H1 (cell line): ENCODE data around the gene CORO1C. TPM values are rescaled to one million over a fixed set of nuclear protein-coding genes. Genes with fewer than 3 reads are reported as not detected.

Experiments used
- CTCF ChIA-PET: fragments of 300-600 bp; sonication (Branson Sonifier 250); formaldehyde crosslinking; loops from one replicate; lab custom pipeline; 2021; ENCODE audit not compliant: partially characterized antibody; lab: Charles Lee
- POLR2A ChIA-PET: fragments of 300-600 bp; sonication (Branson Sonifier 250); formaldehyde crosslinking; loops from one replicate; lab custom pipeline; 2021; ENCODE audit warnings: inconsistent platforms; ENCODE audit not compliant: partially characterized antibody; lab: Charles Lee
- DNase-seq, 2 experiments: peaks; one replicate each; pipeline versions ENCODE4 v3.0.0 to v3.0.0-alpha.2; 2010 to 2022; ENCODE audit warnings: low spot score in 2 of 2, low read depth in 1 of 2, mixed read lengths in 1 of 2
- FAIRE-seq: peaks from 2 replicates; lab custom pipeline; 2011; peaks lifted over from hg19 to GRCh38; lab: Jason Lieb, UNC
- H2AFZ ChIP-seq: 2 replicates; pipeline ENCODE4 v1.8.1; 2012; ENCODE audit warnings: low read length, inconsistent platforms
- H2AK5ac ChIP-seq: 2 replicates; pipeline ENCODE4 v1.6.1; 2013; ENCODE audit warnings: low read depth, low read length
- H2BK120ac ChIP-seq: replicated peaks from 2 replicates; pipeline ENCODE3; 2013; ENCODE audit warnings: low read depth, low read length, inconsistent platforms
- H2BK12ac ChIP-seq: 2 replicates; pipeline ENCODE4 v1.6.1; 2013; ENCODE audit warnings: low read depth, low read length
- H2BK15ac ChIP-seq: 2 replicates; pipeline ENCODE4 v1.6.1; 2013; ENCODE audit warnings: low read length
- H2BK20ac ChIP-seq: 2 replicates; pipeline ENCODE4 v1.6.1; 2013; ENCODE audit warnings: low read length
- H2BK5ac ChIP-seq: 2 replicates; pipeline ENCODE4 v1.6.1; 2013; ENCODE audit warnings: low read depth, low read length
- H3K14ac ChIP-seq: 2 replicates; pipeline ENCODE4 v1.6.1; 2013; ENCODE audit warnings: inconsistent platforms; ENCODE audit not compliant: insufficient read length
- H3K18ac ChIP-seq: 2 replicates; pipeline ENCODE4 v1.6.1; 2013; ENCODE audit warnings: low read length; ENCODE audit errors: extremely low read depth
- H3K23ac ChIP-seq: 2 replicates; pipeline ENCODE4 v1.6.1; 2013; ENCODE audit warnings: inconsistent platforms; ENCODE audit not compliant: insufficient read length
- H3K23me2 ChIP-seq: 2 replicates; pipeline ENCODE4 v1.6.1; 2013; ENCODE audit warnings: low read depth, low read length
- H3K27ac ChIP-seq: 2 replicates; pipeline ENCODE4 v1.6.1; 2011; ENCODE audit warnings: low read depth, low read length, inconsistent platforms
- H3K27me3 ChIP-seq, 4 experiments: replicated peaks in 1 of 4; 1 replicate in 1 of 4; 2 replicates in 3 of 4; pipeline versions ENCODE4 v1.6.1 to v1.8.1; 2011 to 2013; ENCODE audit warnings: low read length in 3 of 4, mild to moderate bottlenecking in 3 of 4, inconsistent platforms in 2 of 4, mixed read lengths in 2 of 4, moderate library complexity in 1 of 4; ENCODE audit not compliant: control insufficient read depth in 3 of 4, insufficient read depth in 3 of 4; ENCODE audit errors: extremely low read depth in 1 of 4
- H3K36me3 ChIP-seq, 4 experiments: 2 replicates each; pipeline versions ENCODE4 v1.6.1 to v1.8.1; 2011 to 2013; ENCODE audit warnings: mild to moderate bottlenecking in 4 of 4, low read length in 3 of 4, moderate library complexity in 2 of 4, control low read depth in 1 of 4, inconsistent platforms in 1 of 4; ENCODE audit not compliant: insufficient read depth in 4 of 4, control insufficient read depth in 2 of 4
- H3K4ac ChIP-seq: replicated peaks from 2 replicates; pipeline ENCODE3; 2013; ENCODE audit warnings: low read length, low read depth, mixed read lengths, inconsistent platforms; ENCODE audit not compliant: insufficient read length
- H3K4me1 ChIP-seq, 4 experiments: replicated peaks in 1 of 4; 1 replicate in 1 of 4; 2 replicates in 3 of 4; pipeline versions ENCODE4 v1.6.1 to v1.8.1; 2011 to 2013; ENCODE audit warnings: low read length in 3 of 4, inconsistent platforms in 2 of 4, mixed read lengths in 1 of 4; ENCODE audit not compliant: insufficient read depth in 4 of 4, control insufficient read depth in 3 of 4
- H3K4me2 ChIP-seq, 2 experiments: 2 replicates each; pipeline versions ENCODE4 v1.6.1 to v1.8.1; 2011 to 2013; ENCODE audit warnings: low read depth in 2 of 2, low read length in 2 of 2, control low read depth in 1 of 2, inconsistent platforms in 1 of 2, mild to moderate bottlenecking in 1 of 2; ENCODE audit not compliant: insufficient read depth in 1 of 2
- H3K4me3 ChIP-seq, 4 experiments: fragments of 200-600, 300-600 bp in 1 of 4; sonication (generic), shearing (Covaris generic), sonication (Bioruptor Twin) in 1 of 4; 2 replicates each; pipeline versions ENCODE4 v1.5.1 to v1.8.1; 2011 to 2016; ENCODE audit warnings: low read length in 4 of 4, low read depth in 3 of 4, control low read depth in 2 of 4, inconsistent platforms in 2 of 4, mild to moderate bottlenecking in 2 of 4, mixed read lengths in 1 of 4, moderate library complexity in 1 of 4; ENCODE audit not compliant: insufficient read depth in 2 of 4; ENCODE audit errors: extremely low read depth in 1 of 4
- H3K56ac ChIP-seq: replicated peaks from 2 replicates; pipeline ENCODE3; 2013; ENCODE audit warnings: low read depth, mild to moderate bottlenecking, mixed read lengths, low read length, inconsistent platforms; ENCODE audit not compliant: insufficient read length
- H3K79me1 ChIP-seq: 2 replicates; pipeline ENCODE4 v1.6.1; 2013; ENCODE audit warnings: low read depth, low read length, control low read depth
- H3K79me2 ChIP-seq, 2 experiments: 2 replicates each; pipeline versions ENCODE4 v1.6.1 to v1.8.1; 2012 to 2013; ENCODE audit warnings: low read length in 2 of 2, mild to moderate bottlenecking in 2 of 2, inconsistent platforms in 1 of 2; ENCODE audit not compliant: insufficient read depth in 2 of 2, control insufficient read depth in 1 of 2
- H3K9ac ChIP-seq, 4 experiments: replicated peaks in 1 of 4; 1 replicate in 1 of 4; 2 replicates in 3 of 4; pipeline versions ENCODE4 v1.6.1 to v1.8.1; 2011 to 2013; ENCODE audit warnings: low read depth in 3 of 4, low read length in 3 of 4, control low read depth in 2 of 4, mild to moderate bottlenecking in 2 of 4, moderate library complexity in 2 of 4, inconsistent platforms in 1 of 4; ENCODE audit errors: extremely low read depth in 1 of 4
- H3K9me3 ChIP-seq, 2 experiments: 2 replicates each; pipeline versions ENCODE4 v1.6.1 to v1.8.1; 2012 to 2013; ENCODE audit warnings: mild to moderate bottlenecking in 2 of 2, moderate library complexity in 2 of 2, control low read depth in 1 of 2, inconsistent platforms in 1 of 2, low read depth in 1 of 2, low read length in 1 of 2, mixed read lengths in 1 of 2; ENCODE audit not compliant: insufficient read depth in 2 of 2
- H4K20me1 ChIP-seq, 2 experiments: replicated peaks in 1 of 2; 2 replicates each; pipeline versions ENCODE3 to v1.8.1; 2011 to 2013; ENCODE audit warnings: inconsistent platforms in 2 of 2, low read length in 2 of 2, mild to moderate bottlenecking in 1 of 2; ENCODE audit not compliant: insufficient read depth in 2 of 2, control insufficient read depth in 1 of 2
- H4K5ac ChIP-seq: 2 replicates; pipeline ENCODE4 v1.6.1; 2013; ENCODE audit warnings: low read length, low read depth, mixed read lengths, inconsistent platforms; ENCODE audit not compliant: insufficient read length
- H4K8ac ChIP-seq: 2 replicates; pipeline ENCODE4 v1.8.0; 2013; ENCODE audit warnings: mild to moderate bottlenecking, moderate library complexity, low read length, inconsistent platforms; ENCODE audit not compliant: insufficient read depth; ENCODE audit errors: extremely low read depth
- H4K91ac ChIP-seq: replicated peaks from 2 replicates; pipeline ENCODE3; 2013; ENCODE audit warnings: low read length, mixed read lengths, inconsistent platforms; ENCODE audit not compliant: insufficient read length
- EGR1 ChIP-seq: IDR thresholded peaks from 2 replicates; pipeline ENCODE4 v1.6.1; 2011; ENCODE audit warnings: low read depth, low read length, borderline replicate concordance
- EZH2 ChIP-seq: fragments of 200-600 bp; sonication (generic); IDR thresholded peaks from 2 replicates; pipeline ENCODE4 v1.7.1; 2012; ENCODE audit warnings: low read depth, mild to moderate bottlenecking, moderate library complexity, low read length, inconsistent platforms; ENCODE audit not compliant: severe bottlenecking
- FOSL1 ChIP-seq: IDR thresholded peaks from 2 replicates; pipeline ENCODE4 v1.6.1; 2011; ENCODE audit warnings: mild to moderate bottlenecking, low read depth, low read length, moderate library complexity; ENCODE audit not compliant: insufficient read depth
- NANOG ChIP-seq: IDR thresholded peaks from 2 replicates; pipeline ENCODE4 v1.6.1; 2011; ENCODE audit warnings: low read length, low read depth, mild to moderate bottlenecking, inconsistent platforms; ENCODE audit not compliant: insufficient read depth, poor library complexity, severe bottlenecking
- SP2 ChIP-seq: IDR thresholded peaks from 2 replicates; pipeline ENCODE4 v1.6.1; 2012; ENCODE audit warnings: mild to moderate bottlenecking, low read length, inconsistent platforms
- SRF ChIP-seq: IDR thresholded peaks from 2 replicates; pipeline ENCODE4 v1.6.1; 2011; ENCODE audit warnings: mild to moderate bottlenecking, low read depth, low read length, moderate library complexity
- TCF12 ChIP-seq: IDR thresholded peaks from 2 replicates; pipeline ENCODE4 v1.6.1; 2011; ENCODE audit warnings: low read depth, mild to moderate bottlenecking, low read length
- ZNF274 ChIP-seq: IDR thresholded peaks from 2 replicates; pipeline ENCODE4 v1.7.0; 2012; ENCODE audit warnings: low read length, borderline replicate concordance; ENCODE audit errors: extremely low read depth
- WGBS, 2 experiments: shearing (Covaris generic) in 1 of 2; methylation state at CpG; one replicate each; pipeline versions ENCODE4 v1.1.6 to v1.1.7; 2013 to 2015; ENCODE audit warnings: low lambda C conversion rate in 2 of 2, mixed read lengths in 2 of 2, inconsistent platforms in 1 of 2, low coverage in 1 of 2, missing lambda C conversion rate in 1 of 2; ENCODE audit not compliant: insufficient replicate concordance in 2 of 2, insufficient coverage in 1 of 2, insufficient read length in 1 of 2; ENCODE audit errors: extremely low coverage in 1 of 2, missing lambda C conversion rate in 1 of 2; 5-methylcytosine and 5-hydroxymethylcytosine counted together
- polyA plus RNA-seq, 7 experiments: library from polyadenylated mRNA; depleted of rRNA in 3 of 7; stranded (reverse) in 5 of 7; unstranded in 2 of 7; fragments of >200 nt in 5 of 7; fragments of 200-250 nt in 2 of 7; gene quantifications; 1 replicate in 5 of 7; 2 replicates in 1 of 7; 4 replicates in 1 of 7; pipeline versions ENCODE4 v1.2.1 to v1.2.3, GENCODE V29; 2011 to 2013; ENCODE audit warnings: missing spikeins in 2 of 7, mixed read lengths in 2 of 7
- total RNA-seq: library from RNA; stranded (reverse); fragmentation: NEBNext Ultra II Directional; extraction: Animal tissue kit (Norgen Biotek cat#: 25700); gene quantifications from 2 replicates; pipeline ENCODE4 v1.2.1, GENCODE V29; 2021

Gene CORO1C
- total and polyA plus RNA-seq, 2 of the 8 experiments (the other 6 are each of a cell fraction or from before 2014, with no cell fraction given), result 72.7 to 120 TPM

- Histone ChIP-seq H2BK20ac (no peak overlapping the region), H2AK5ac (0 out of 2 replicates have a peak overlapping the region, but pooled peaks have one; percentile 3), H3K4me3 (no peak overlapping the region), H3K56ac (no peak overlapping the region), H3K79me1 (no peaks in the 10 kb centered on the region), H3K9ac (no peak overlapping the region), H2BK12ac (0 out of 2 replicates have a peak overlapping the region, but pooled peaks have one; percentile 60), H2AFZ (no peak overlapping the region), H2BK15ac (peak overlapping the region; percentile 97; the same call in 1 of the 2 replicates), H4K8ac (no peak overlapping the region), H3K4me2 (no peak overlapping the region), H3K27ac (no peak overlapping the region), H3K79me2 (no peaks in the 10 kb centered on the region), H3K23me2 (no peaks in the 10 kb centered on the region), H3K4me1 (peaks cover under 1 to 5% (median 4%) of the 10 kb centered on the region in 4 experiments; a peak in 5 of 7 replicates), H3K9me3 (no peaks in the 10 kb centered on the region; a peak in 2 of 4 replicates), H3K23ac (no peak overlapping the region), H4K20me1 (no peaks in the 10 kb centered on the region), H3K36me3 (no peaks in the 10 kb centered on the region), H3K27me3 (no peaks in the 10 kb centered on the region), H4K5ac (no peak overlapping the region), H2BK5ac (peak overlapping the region; percentile 63), H3K18ac (no peak overlapping the region), H3K4ac (no peak overlapping the region), H4K91ac (peak overlapping the region; percentile 91), H2BK120ac (no peak overlapping the region), H3K14ac (no peak overlapping the region)
- FAIRE-seq (no peak), DNase-seq (no peak)
- ChIA-PET POLR2A (interaction anchor here (1.4 kb wide), 1 partner anchor 63 kb away, joined by 5 read pairs; no protein-coding TSS in a partner anchor), CTCF (interaction anchor here (9.0 to 22.5 kb wide), 2 partner anchors 14 to 57 kb away, joined by 90 to 523 read pairs; partner anchors contain the start of genes ISCU, SART3 and SELPLG)
- no peak for TF ChIP-seq SP2
- TF ChIP-seq NANOG, result no peak
- peak; percentile 79; the same call in 1 of the 2 replicates for TF ChIP-seq EGR1
- TF ChIP-seq FOSL1, result no peak
- TF ChIP-seq TCF12, result no peak
- TF ChIP-seq ZNF274, result no peak
- TF ChIP-seq SRF, result no peak
- no peak for TF ChIP-seq EZH2
- 92% methylated on average over 8 of the region's 8 CpGs; no CpG with 5 or more reads in 1 of the 2 experiments for WGBS, 2 experiments
These were observed 107.7 kb downstream of the CORO1C start for GRCh38 chr12:108623577-108623976.
